Measurements from ENCODE around the gene P4HA2.

The P4HA2 gene

GRCh38 chr5:132221781-132222648, 5.6 kb downstream of the P4HA2 start:
- no peak for DNase-seq

- no peak for DNase-seq
Observed at GRCh38 chr5:132220491-132220890, 7.2 kb downstream of the P4HA2 start.

- no peak for DNase-seq
Observed at GRCh38 chr5:132219981-132220380, 7.7 kb downstream of the P4HA2 start.

- no peak for DNase-seq
Observed at GRCh38 chr5:132219289-132219970, 8.2 kb downstream of the P4HA2 start.

- DNase-seq = no peak
Observed at GRCh38 chr5:132218321-132218720, 9.3 kb downstream of the P4HA2 start.

- no peak for DNase-seq
Observed at GRCh38 chr5:132215329-132215728, 12.3 kb downstream of the P4HA2 start.

GRCh38 chr5:132214491-132214890, 13.2 kb downstream of the P4HA2 start:
- no peak for DNase-seq

- DNase-seq = no peak
Observed at GRCh38 chr5:132213666-132214065, 14.0 kb downstream of the P4HA2 start.

GRCh38 chr5:132211787-132212186, 15.9 kb downstream of the P4HA2 start:
- DNase-seq = no peak

- DNase-seq = no peak
Observed at GRCh38 chr5:132210944-132211343, 16.7 kb downstream of the P4HA2 start.

GRCh38 chr5:132209901-132210545, 17.6 kb downstream of the P4HA2 start:
- no peak for DNase-seq

GRCh38 chr5:132209131-132209530, 18.5 kb downstream of the P4HA2 start:
- DNase-seq = no peak

- no peak for DNase-seq
Observed at GRCh38 chr5:132207778-132208177, 19.9 kb downstream of the P4HA2 start.

- DNase-seq = no peak
Observed at GRCh38 chr5:132206782-132207181, 20.9 kb downstream of the P4HA2 start.

GRCh38 chr5:132205385-132206125, 22.1 kb downstream of the P4HA2 start:
- DNase-seq = no peak

GRCh38 chr5:132204371-132205135, 23.1 kb downstream of the P4HA2 start:
- no peak for DNase-seq

GRCh38 chr5:132203916-132204315, 23.7 kb downstream of the P4HA2 start:
- DNase-seq = no peak

- DNase-seq = no peak
Observed at GRCh38 chr5:132203464-132203818, 24.2 kb downstream of the P4HA2 start.

- no peak for DNase-seq
Observed at GRCh38 chr5:132202711-132203463, 24.8 kb downstream of the P4HA2 start.

- DNase-seq = no peak
Observed at GRCh38 chr5:132199116-132199680, 28.5 kb downstream of the P4HA2 start.

GRCh38 chr5:132198571-132198970, 29.1 kb downstream of the P4HA2 start:
- DNase-seq = no peak

Measured in MV-4-11 (cell line).